ENCODE results near the gene NFYC. TPM values are rescaled to one million over a fixed set of nuclear protein-coding genes. Genes with fewer than 3 reads are reported as not detected.

Gene NFYC
- total RNA-seq, 1 donor, result 79.4 TPM

GRCh38 chr1:40734882-40735628, 43.6 kb downstream of the NFYC start:
- no peak for DNase-seq (ENCODE audit: low read depth in 2 of 3, low spot score in 2 of 3)

GRCh38 chr1:40736085-40736531, 44.6 kb downstream of the NFYC start:
- no peak for DNase-seq (ENCODE audit: low read depth in 2 of 3, low spot score in 2 of 3)

- no peak for DNase-seq (ENCODE audit: low read depth in 2 of 3, low spot score in 2 of 3)
Measured at GRCh38 chr1:40738831-40739230, 47.3 kb downstream of the NFYC start.

- DNase-seq (ENCODE audit: low read depth in 2 of 3, low spot score in 2 of 3), result no peak
Measured at GRCh38 chr1:40739455-40740008, 48.0 kb downstream of the NFYC start.

GRCh38 chr1:40740039-40740996, 48.8 kb downstream of the NFYC start:
- DNase-seq (ENCODE audit: low read depth in 2 of 3, low spot score in 2 of 3), result no peak

- no peak for DNase-seq (ENCODE audit: low read depth in 2 of 3, low spot score in 2 of 3)
Measured at GRCh38 chr1:40740997-40741736, 49.7 kb downstream of the NFYC start.

- peak in 2 of 3 donors; percentile 1 to 34 for DNase-seq (ENCODE audit: low read depth in 2 of 3, low spot score in 2 of 3)
Measured at GRCh38 chr1:40742363-40743061, 51.0 kb downstream of the NFYC start.

- no peak for DNase-seq (ENCODE audit: low read depth in 2 of 3, low spot score in 2 of 3)
Measured at GRCh38 chr1:40743452-40743851, 51.9 kb downstream of the NFYC start.

GRCh38 chr1:40743860-40744259, 52.4 kb downstream of the NFYC start:
- DNase-seq (ENCODE audit: low read depth in 2 of 3, low spot score in 2 of 3), result no peak

GRCh38 chr1:40745176-40745575, 53.7 kb downstream of the NFYC start:
- no peak for DNase-seq (ENCODE audit: low read depth in 2 of 3, low spot score in 2 of 3)

- no peak for DNase-seq (ENCODE audit: low read depth in 2 of 3, low spot score in 2 of 3)
Measured at GRCh38 chr1:40746344-40747090, 55.0 kb downstream of the NFYC start.

- DNase-seq (ENCODE audit: low read depth in 2 of 3, low spot score in 2 of 3), result no peak
Measured at GRCh38 chr1:40748841-40749718, 57.6 kb downstream of the NFYC start.

- no peak for DNase-seq (ENCODE audit: low read depth in 2 of 3, low spot score in 2 of 3)
Measured at GRCh38 chr1:40749817-40750216, 58.3 kb downstream of the NFYC start.

GRCh38 chr1:40750451-40750908, 59.0 kb downstream of the NFYC start:
- no peak for DNase-seq (ENCODE audit: low read depth in 2 of 3, low spot score in 2 of 3)

GRCh38 chr1:40751802-40752201, 60.3 kb downstream of the NFYC start:
- DNase-seq (ENCODE audit: low read depth in 2 of 3, low spot score in 2 of 3), result no peak

- DNase-seq (ENCODE audit: low read depth in 2 of 3, low spot score in 2 of 3), result no peak
Measured at GRCh38 chr1:40753142-40753882, 61.8 kb downstream of the NFYC start.

- DNase-seq (ENCODE audit: low read depth in 2 of 3, low spot score in 2 of 3), result no peak
Measured at GRCh38 chr1:40754201-40754600, 62.7 kb downstream of the NFYC start.

- DNase-seq (ENCODE audit: low read depth in 2 of 3, low spot score in 2 of 3), result no peak
Measured at GRCh38 chr1:40755067-40755466, 63.6 kb downstream of the NFYC start.
